Measurements from ENCODE around the gene OR52H1. TPM values are rescaled to one million over a fixed set of nuclear protein-coding genes. Genes with fewer than 3 reads are reported as not detected.

Gene OR52H1
- total RNA-seq, 1 donor from 2014 or later: not detected

DNA sequence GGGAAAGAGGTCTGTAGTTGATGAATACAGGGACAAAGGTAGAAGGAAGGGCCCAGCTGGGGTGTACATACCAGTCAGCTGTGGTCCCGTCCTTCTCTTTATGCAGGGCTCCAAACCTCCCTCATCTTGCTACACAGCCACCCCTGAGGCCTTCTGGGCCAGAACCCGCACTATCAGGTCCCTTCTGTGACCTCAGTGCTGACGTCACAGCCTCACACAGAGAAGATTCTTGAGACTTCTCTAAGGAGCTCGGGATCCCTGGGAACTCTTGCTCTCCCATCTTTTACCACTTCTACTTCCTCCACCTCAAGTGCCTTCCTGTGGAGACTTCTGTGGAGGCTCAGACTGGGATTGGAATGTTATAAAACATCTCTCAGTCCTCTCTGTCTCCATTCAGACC lies 38.5 kb downstream of the OR52H1 start, which contains the start of gene UBQLN3:
UBQLN3 (minus strand) TSS at position 155 of the 400 bp plus-strand sequence. CDS start 399 bp downstream, outside the sequence.
- no peaks in the 10 kb centered on the region for H3K4me1 Mint-ChIP-seq (ENCODE audit: low read depth)

DNA sequence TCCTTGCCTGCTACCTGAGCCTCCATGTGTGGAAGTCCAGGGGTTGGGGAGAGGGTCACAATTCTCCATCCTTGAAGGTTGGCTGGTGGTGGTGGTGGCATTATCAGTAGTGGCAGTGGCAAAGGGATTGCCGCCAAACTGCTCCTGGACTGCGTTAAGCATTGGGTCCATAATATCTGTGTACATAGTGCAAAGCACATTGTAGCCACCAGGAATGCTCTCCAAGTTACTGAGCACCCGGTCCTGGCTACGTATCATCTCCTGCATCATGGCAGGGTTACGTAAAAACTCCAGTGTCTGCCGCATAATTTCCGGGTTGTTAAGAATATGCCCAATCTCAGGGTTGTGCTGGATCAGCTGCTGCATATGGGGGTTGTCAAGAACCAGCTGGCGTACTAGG lies 39.7 kb downstream of the OR52H1 start:
- H3K36me3 Mint-ChIP-seq (ENCODE audit: low read depth): peaks cover 1% of the 10 kb centered on the region
- H3K4me3 Mint-ChIP-seq (ENCODE audit: unreplicated experiment): no peak overlapping the region
- no peaks in the 10 kb centered on the region for H3K9me3 Mint-ChIP-seq (ENCODE audit: low read depth)
- H3K4me1 Mint-ChIP-seq (ENCODE audit: low read depth): no peaks in the 10 kb centered on the region
- peaks cover 31% of the 10 kb centered on the region for H3K27me3 Mint-ChIP-seq (ENCODE audit: low read depth)
- no peak for DNase-seq (ENCODE audit: low spot score)
- TF ChIP-seq CTCF (IDR thresholded peaks at IDR 0.05): no peak
- no peak overlapping the region for H3K27ac Mint-ChIP-seq (ENCODE audit: unreplicated experiment)

More for the DNA sequence above, 38.5 kb downstream of the OR52H1 start, which contains the start of gene UBQLN3:
- peaks cover 24% of the 10 kb centered on the region for H3K27me3 Mint-ChIP-seq (ENCODE audit: low read depth)
- no peak within 1 kb of the TSS for H3K4me3 Mint-ChIP-seq (ENCODE audit: unreplicated experiment)
- no peaks in the 10 kb centered on the region for H3K9me3 Mint-ChIP-seq (ENCODE audit: low read depth)
- no peak for TF ChIP-seq CTCF (IDR thresholded peaks at IDR 0.05)
- H3K27ac Mint-ChIP-seq (ENCODE audit: unreplicated experiment): no peak within 1 kb of the TSS
- H3K36me3 Mint-ChIP-seq (ENCODE audit: low read depth): peaks cover 1% of the 10 kb centered on the region
- no peak for DNase-seq (ENCODE audit: low spot score)

GRCh38 chr11:5507933-5508305 lies 40.4 kb downstream of the OR52H1 start:
- no peaks in the 10 kb centered on the region for H3K9me3 Mint-ChIP-seq (ENCODE audit: low read depth)
- no peaks in the 10 kb centered on the region for H3K4me1 Mint-ChIP-seq (ENCODE audit: low read depth)
- H3K4me3 Mint-ChIP-seq (ENCODE audit: unreplicated experiment): no peak overlapping the region
- TF ChIP-seq CTCF (IDR thresholded peaks at IDR 0.05): no peak
- H3K27me3 Mint-ChIP-seq (ENCODE audit: low read depth): peaks cover 31% of the 10 kb centered on the region
- H3K27ac Mint-ChIP-seq (ENCODE audit: unreplicated experiment): no peak overlapping the region
- H3K36me3 Mint-ChIP-seq (ENCODE audit: low read depth): no peaks in the 10 kb centered on the region
- no peak for DNase-seq (ENCODE audit: low spot score)

DNA sequence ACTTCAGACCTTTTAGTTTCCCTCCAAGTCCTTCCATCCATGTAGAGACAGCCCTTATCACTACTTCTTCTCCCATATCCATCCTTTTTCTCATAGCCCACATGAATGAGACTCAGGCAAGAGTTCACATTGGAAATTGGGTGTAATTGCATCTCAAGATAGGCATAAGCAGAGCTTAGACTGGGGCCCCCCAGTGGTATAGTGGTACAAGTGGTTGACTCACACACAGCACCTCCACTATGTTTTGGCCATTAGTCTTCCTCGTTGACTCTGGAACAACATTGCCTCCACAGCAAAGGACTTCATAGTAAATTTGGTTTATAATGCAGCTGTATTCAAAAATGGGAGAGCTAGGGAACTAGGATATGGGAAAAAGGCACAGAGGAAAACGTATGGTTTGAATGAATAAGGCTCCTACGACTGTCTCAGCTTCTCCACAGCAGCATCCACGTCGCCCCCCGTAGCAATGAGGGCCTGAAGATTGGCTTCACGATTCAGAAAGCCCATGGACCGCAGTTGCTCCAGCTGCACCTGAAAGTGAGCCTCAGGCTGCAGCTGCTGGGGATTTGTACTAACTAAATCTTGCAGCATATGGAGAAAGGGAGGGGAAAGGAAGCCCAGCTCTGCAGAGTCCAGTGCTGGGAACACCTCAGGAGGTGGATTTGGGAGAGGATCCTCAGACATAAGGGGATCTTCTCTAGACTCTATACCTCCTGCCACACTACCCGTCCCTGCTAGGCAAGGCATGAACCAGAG lies 41.0 kb downstream of the OR52H1 start:
- Mint-ChIP-seq H3K27ac (ENCODE audit: unreplicated experiment) (no peak overlapping the region), H3K36me3 (ENCODE audit: low read depth) (no peaks in the 10 kb centered on the region), H3K4me3 (ENCODE audit: unreplicated experiment) (no peak overlapping the region), H3K27me3 (ENCODE audit: low read depth) (peaks cover 31% of the 10 kb centered on the region), H3K9me3 (ENCODE audit: low read depth) (no peaks in the 10 kb centered on the region), H3K4me1 (ENCODE audit: low read depth) (no peaks in the 10 kb centered on the region)
- TF ChIP-seq CTCF (IDR thresholded peaks at IDR 0.05): no peak
- DNase-seq (ENCODE audit: low spot score): no peak

DNA sequence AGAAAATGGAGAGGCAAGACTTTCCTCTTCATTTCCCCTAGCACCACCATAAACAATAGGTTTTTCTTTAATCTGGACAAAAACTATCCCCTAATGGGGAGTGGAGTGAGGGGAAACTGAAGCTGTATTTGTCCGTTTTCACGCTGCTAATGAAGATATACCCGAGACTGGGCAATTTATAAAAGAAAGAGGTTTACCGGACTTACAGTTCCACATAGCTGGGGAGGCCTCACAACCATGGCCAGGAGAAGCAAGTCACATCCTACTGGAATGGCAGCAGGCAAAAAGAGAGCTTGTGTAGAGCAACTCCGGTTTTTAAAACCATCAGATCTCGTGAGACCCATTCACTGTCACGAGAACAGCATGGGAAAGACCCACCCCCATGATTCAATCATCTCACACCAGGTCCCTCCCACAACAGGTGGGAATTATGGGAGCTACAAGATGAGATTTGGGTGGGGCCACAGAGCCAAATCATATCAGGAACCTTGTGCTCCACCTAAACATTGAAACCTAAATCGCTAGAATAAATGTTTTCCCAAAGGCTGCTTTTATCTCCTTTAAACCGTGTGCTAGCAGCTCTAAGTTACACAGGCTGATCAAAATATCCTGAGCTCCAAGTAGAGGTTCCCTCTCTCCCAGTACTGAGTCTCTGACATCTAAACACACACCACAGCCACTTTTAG lies 42.8 kb downstream of the OR52H1 start:
- DNase-seq (ENCODE audit: low spot score): no peak
- no peak overlapping the region for H3K4me3 Mint-ChIP-seq (ENCODE audit: unreplicated experiment)

More for the DNA sequence above, 42.8 kb downstream of the OR52H1 start:
- no peak for TF ChIP-seq CTCF (IDR thresholded peaks at IDR 0.05)
- no peaks in the 10 kb centered on the region for H3K4me1 Mint-ChIP-seq (ENCODE audit: low read depth)
- no peaks in the 10 kb centered on the region for H3K9me3 Mint-ChIP-seq (ENCODE audit: low read depth)
- peaks cover 27% of the 10 kb centered on the region for H3K27me3 Mint-ChIP-seq (ENCODE audit: low read depth)
- H3K36me3 Mint-ChIP-seq (ENCODE audit: low read depth): no peaks in the 10 kb centered on the region
- no peak overlapping the region for H3K27ac Mint-ChIP-seq (ENCODE audit: unreplicated experiment)

Data from chondrocyte (in vitro differentiated cells).